PC-3 (cell line): ENCODE results near the gene FNIP1. TPM values are rescaled to one million over a fixed set of nuclear protein-coding genes. Genes with fewer than 3 reads are reported as not detected.

ENCODE experiments used
- ATAC-seq: fragments of 200-7000 bp; cut with Tn5 transposase; 2 replicates; pipeline ENCODE4 v1.9.1; 2020; ENCODE audit warnings: mild to moderate bottlenecking, moderate library complexity
- BruUV-seq: library from RNA; stranded (reverse); fragments of 400-500 nt; replicated peaks from 2 replicates; lab custom pipeline; 2021; lab: Mats Ljungman, UMichigan
- CTCF ChIA-PET: fragments of 300-600 bp; sonication (Branson Sonifier 250); formaldehyde crosslinking; loops from one replicate; lab custom pipeline; 2022; ENCODE audit warnings: antibody characterized with exemption; lab: Charles Lee
- POLR2A ChIA-PET: fragments of 300-600 bp; sonication (Branson Sonifier 250); formaldehyde crosslinking; loops from one replicate; lab custom pipeline; 2022; ENCODE audit warnings: antibody characterized with exemption; ENCODE audit not compliant: unreplicated experiment; lab: Charles Lee
- DNase-seq: peaks from one replicate; pipeline ENCODE4 v3.0.0-alpha.2; 2015
- H2AFZ ChIP-seq: fragments of 300-600 bp; sonication (generic); 2 replicates; pipeline ENCODE4 v1.6.0; 2016; ENCODE audit warnings: antibody characterized with exemption, low read length
- H3F3A ChIP-seq: fragments of 300-600 bp; sonication (generic); one replicate; pipeline ENCODE4 v1.6.0; 2017; ENCODE audit warnings: antibody characterized with exemption, low read length, control low read depth, mild to moderate bottlenecking; ENCODE audit not compliant: unreplicated experiment
- H3K27ac ChIP-seq: fragments of 300-600 bp; sonication (generic); 2 replicates; pipeline ENCODE4 v1.5.1; 2016; ENCODE audit warnings: mild to moderate bottlenecking, low read length
- H3K27me3 ChIP-seq: fragments of 300-600 bp; sonication (generic); 2 replicates; pipeline ENCODE4 v1.6.1; 2016; ENCODE audit warnings: low read length, mixed read lengths
- H3K36me3 ChIP-seq: fragments of 300-600 bp; sonication (generic); 2 replicates; pipeline ENCODE4 v1.6.1; 2016; ENCODE audit warnings: low read depth, mixed run types, low read length, mixed read lengths
- H3K4me1 ChIP-seq: fragments of 300-600 bp; sonication (generic); 2 replicates; pipeline ENCODE4 v1.5.1; 2016; ENCODE audit warnings: low read length; ENCODE audit not compliant: insufficient read depth
- H3K4me2 ChIP-seq: fragments of 300-600 bp; sonication (generic); 2 replicates; pipeline ENCODE4 v1.6.0; 2016; ENCODE audit warnings: low read length
- H3K4me3 ChIP-seq: fragments of 300-600 bp; sonication (generic); 2 replicates; pipeline ENCODE4 v1.5.1; 2016; ENCODE audit warnings: mild to moderate bottlenecking, low read length, mixed read lengths
- H3K79me2 ChIP-seq: fragments of 300-600 bp; sonication (generic); 2 replicates; pipeline ENCODE4 v1.6.1; 2017; ENCODE audit warnings: low read length, mixed read lengths
- H3K9ac ChIP-seq: fragments of 300-600 bp; sonication (generic); 2 replicates; pipeline ENCODE4 v1.6.0; 2016; ENCODE audit warnings: mild to moderate bottlenecking, low read length
- H3K9me2 ChIP-seq: fragments of 300-600 bp; sonication (generic); replicated peaks from 2 replicates; pipeline ENCODE4 v1.6.1; 2016; ENCODE audit warnings: mixed run types, low read length, mixed read lengths
- H3K9me3 ChIP-seq: fragments of 300-600 bp; sonication (generic); 2 replicates; pipeline ENCODE4 v1.6.1; 2016; ENCODE audit warnings: low read length, mixed read lengths
- H4K20me1 ChIP-seq: fragments of 300-600 bp; sonication (generic); 2 replicates; pipeline ENCODE4 v1.6.1; 2016; ENCODE audit warnings: low read length, mixed read lengths
- EZH2 ChIP-seq: fragments of 300-600 bp; sonication (generic); IDR thresholded peaks from one replicate; pipeline ENCODE4 v1.6.1; 2017; ENCODE audit warnings: antibody characterized with exemption, mild to moderate bottlenecking, low read length; ENCODE audit not compliant: unreplicated experiment
- EZH2phosphoT487 ChIP-seq: fragments of 300-600 bp; sonication (generic); IDR thresholded peaks from 2 replicates; pipeline ENCODE4 v1.6.1; 2018; ENCODE audit warnings: mild to moderate bottlenecking, antibody characterized with exemption, low read length, borderline replicate concordance
- intact Hi-C: fragments of 100-400 bp; cut with micrococcal nuclease; formaldehyde crosslinking; loops from 2 replicates; pipeline ENCODE4 v1.9.0; 2023
- total RNA-seq: library from RNA; depleted of rRNA; stranded (reverse); fragments of >200 nt; gene quantifications from 2 replicates; pipeline ENCODE4 v1.2.3, GENCODE V29; 2014
- TF ChIP-seq, protein P1 (sequence below): fragments of 300-600 bp; sonication (generic); conservative IDR thresholded peaks from 2 replicates; pipeline ENCODE4 v1.5.1; 2017; ENCODE audit warnings: antibody characterized with exemption, low read depth, mild to moderate bottlenecking, low read length

The FNIP1 gene
- total RNA-seq, 1 experiment from 2014 or later, result 15.1 TPM

- Histone ChIP-seq H3K4me2 (no peak overlapping the region), H3K4me3 (no peak overlapping the region), H3K79me2 (no peaks in the 10 kb centered on the region), H2AFZ (no peak overlapping the region), H3K9ac (no peak overlapping the region), H3K27ac (no peak overlapping the region), H4K20me1 (no peaks in the 10 kb centered on the region), H3K27me3 (no peaks in the 10 kb centered on the region), H3K9me3 (no peaks in the 10 kb centered on the region), H3F3A (no peaks in the 10 kb centered on the region), H3K4me1 (peaks cover 6% of the 10 kb centered on the region), H3K36me3 (peaks cover 4% of the 10 kb centered on the region; the same call in 1 of the 2 replicates), H3K9me2 (no peaks in the 10 kb centered on the region)
- POLR2A ChIA-PET, result no interaction called here
- CTCF ChIA-PET, result no interaction called here
- no TSS peak for BruUV-seq
- no peak for TF ChIP-seq EZH2phosphoT487
- TF ChIP-seq, protein P1, sequence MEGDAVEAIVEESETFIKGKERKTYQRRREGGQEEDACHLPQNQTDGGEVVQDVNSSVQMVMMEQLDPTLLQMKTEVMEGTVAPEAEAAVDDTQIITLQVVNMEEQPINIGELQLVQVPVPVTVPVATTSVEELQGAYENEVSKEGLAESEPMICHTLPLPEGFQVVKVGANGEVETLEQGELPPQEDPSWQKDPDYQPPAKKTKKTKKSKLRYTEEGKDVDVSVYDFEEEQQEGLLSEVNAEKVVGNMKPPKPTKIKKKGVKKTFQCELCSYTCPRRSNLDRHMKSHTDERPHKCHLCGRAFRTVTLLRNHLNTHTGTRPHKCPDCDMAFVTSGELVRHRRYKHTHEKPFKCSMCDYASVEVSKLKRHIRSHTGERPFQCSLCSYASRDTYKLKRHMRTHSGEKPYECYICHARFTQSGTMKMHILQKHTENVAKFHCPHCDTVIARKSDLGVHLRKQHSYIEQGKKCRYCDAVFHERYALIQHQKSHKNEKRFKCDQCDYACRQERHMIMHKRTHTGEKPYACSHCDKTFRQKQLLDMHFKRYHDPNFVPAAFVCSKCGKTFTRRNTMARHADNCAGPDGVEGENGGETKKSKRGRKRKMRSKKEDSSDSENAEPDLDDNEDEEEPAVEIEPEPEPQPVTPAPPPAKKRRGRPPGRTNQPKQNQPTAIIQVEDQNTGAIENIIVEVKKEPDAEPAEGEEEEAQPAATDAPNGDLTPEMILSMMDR, result no peak
- TF ChIP-seq EZH2, result no peak
- no peak for ATAC-seq
- no peak for DNase-seq
- intact Hi-C loops, result no loop called here
These were observed 142.5 kb downstream of the FNIP1 start for GRCh38 chr5:131654309-131654708.

DNA sequence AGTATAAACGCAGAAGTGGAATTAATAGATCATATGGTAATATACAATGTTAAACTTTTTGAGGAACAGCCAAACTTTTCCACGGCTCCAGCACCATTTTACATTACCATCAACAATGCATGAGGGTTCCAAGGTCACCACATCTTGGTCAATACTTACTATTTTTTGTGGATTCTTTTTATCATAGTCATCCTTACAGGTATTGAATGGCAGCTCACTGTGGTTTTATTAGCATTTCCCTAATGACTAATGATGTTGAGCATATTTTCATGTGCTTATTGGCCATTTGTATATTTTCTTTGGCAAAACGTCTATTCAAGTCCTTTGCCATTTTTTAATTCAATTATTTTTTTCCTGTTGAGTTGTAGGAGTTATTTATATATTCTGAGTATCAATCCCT, 147.7 kb downstream of the FNIP1 start:
- Histone ChIP-seq H3K36me3 (peaks cover 4% of the 10 kb centered on the region; the same call in 1 of the 2 replicates), H3K4me1 (peaks cover 18% of the 10 kb centered on the region), H3K27ac (no peak overlapping the region), H3F3A (no peaks in the 10 kb centered on the region), H3K79me2 (no peaks in the 10 kb centered on the region), H2AFZ (no peak overlapping the region), H3K9me3 (no peaks in the 10 kb centered on the region), H3K4me2 (peak overlapping the region; percentile 8; the same call in 1 of the 2 replicates), H3K27me3 (no peaks in the 10 kb centered on the region), H3K9me2 (no peaks in the 10 kb centered on the region), H4K20me1 (no peaks in the 10 kb centered on the region), H3K4me3 (no peak overlapping the region), H3K9ac (no peak overlapping the region)
- DNase-seq (peak; percentile 68), ATAC-seq (peak; percentile 78)
- no TSS peak for BruUV-seq
- CTCF ChIA-PET, result no interaction called here
- TF ChIP-seq EZH2 (no peak), EZH2phosphoT487 (no peak)
- TF ChIP-seq, protein P1, result no peak
- POLR2A ChIA-PET, result no interaction called here
- intact Hi-C loops, result no loop called here

- POLR2A ChIA-PET, result interaction anchor here (0.6 kb wide), 1 partner anchor 151 kb away, joined by 3 read pairs; no protein-coding TSS in a partner anchor
- ATAC-seq (no peak), DNase-seq (no peak)
- TF ChIP-seq, protein P1, result no peak
- TF ChIP-seq EZH2phosphoT487, result no peak
- BruUV-seq, result no TSS peak
- Histone ChIP-seq H4K20me1 (no peaks in the 10 kb centered on the region), H3K27me3 (no peaks in the 10 kb centered on the region), H3K4me2 (no peak overlapping the region), H3F3A (no peaks in the 10 kb centered on the region), H3K36me3 (peaks cover 4% of the 10 kb centered on the region; the same call in 1 of the 2 replicates), H2AFZ (no peak overlapping the region), H3K79me2 (no peaks in the 10 kb centered on the region), H3K9me2 (no peaks in the 10 kb centered on the region), H3K4me1 (peaks cover 18% of the 10 kb centered on the region), H3K27ac (no peak overlapping the region), H3K4me3 (no peak overlapping the region), H3K9me3 (no peaks in the 10 kb centered on the region), H3K9ac (no peak overlapping the region)
- CTCF ChIA-PET, result no interaction called here
- intact Hi-C loops, result no loop called here
These were observed 149.6 kb downstream of the FNIP1 start for GRCh38 chr5:131647048-131647769.
